COLO668 (cell line): ENCODE data around the gene ENPP3.

Experiments used
- DNase-seq: peaks from one replicate; lab custom pipeline; 2025; ENCODE audit not compliant: unreplicated experiment; lab: John Stamatoyannopoulos, UW

ENPP3 gene

GRCh38 chr6:131792091-131792496 lies 155.0 kb downstream of the ENPP3 start:
- DNase-seq: no peak

- no peak for DNase-seq
Measured at GRCh38 chr6:131795366-131795765, 158.3 kb downstream of the ENPP3 start.
